Activated naive CD4-positive, alpha-beta T cell treated with anti-CD3 and anti-CD28 coated beads for 36 hours (primary cell): ENCODE measurements around the gene ATG2A. TPM values are rescaled to one million over a fixed set of nuclear protein-coding genes. Genes with fewer than 3 reads are reported as not detected.

Source experiments
- CTCF ChIA-PET: fragments of 350-600 bp; sonication (Branson Sonifier 250); formaldehyde crosslinking; loops from one replicate; lab custom pipeline; 2021; ENCODE audit warnings: antibody characterized with exemption; lab: Charles Lee
- DNase-seq: peaks from one replicate; pipeline ENCODE4 v3.0.0-alpha.2; 2020
- H3K27ac Mint-ChIP-seq: one replicate; pipeline ENCODE4 v1.8.0; 2021; ENCODE audit warnings: mild to moderate bottlenecking, mixed read lengths
- H3K27me3 Mint-ChIP-seq: one replicate; pipeline ENCODE4 v1.8.0; 2021; ENCODE audit warnings: low read depth, mixed read lengths
- H3K36me3 Mint-ChIP-seq: one replicate; pipeline ENCODE4 v1.8.0; 2021; ENCODE audit warnings: low read depth, mixed read lengths
- H3K4me1 Mint-ChIP-seq: one replicate; pipeline ENCODE4 v1.8.0; 2021; ENCODE audit warnings: low read depth, mixed read lengths
- H3K4me3 Mint-ChIP-seq: one replicate; pipeline ENCODE4 v1.8.0; 2021; ENCODE audit warnings: mild to moderate bottlenecking, moderate library complexity, mixed read lengths
- H3K9me3 Mint-ChIP-seq: one replicate; pipeline ENCODE4 v1.8.0; 2021; ENCODE audit warnings: mixed read lengths
- intact Hi-C: fragments of 100-400 bp; cut with micrococcal nuclease; formaldehyde crosslinking; loops from one replicate; pipeline ENCODE4 v1.15.1; 2023
- total RNA-seq, 2 experiments: library from RNA; stranded (reverse); gene quantifications; one replicate each; pipeline ENCODE4 v1.2.3, GENCODE V29; 2021

The ATG2A gene
- total RNA-seq, 2 experiments from 2014 or later: 15.1 to 16.3 TPM

- DNase-seq: no peak
- CTCF ChIA-PET: no interaction called here
- intact Hi-C loops: no loop called here
- no peaks in the 10 kb centered on the region for H3K27me3 Mint-ChIP-seq
- H3K4me3 Mint-ChIP-seq: no peak overlapping the region
- H3K27ac Mint-ChIP-seq: no peak overlapping the region
- H3K9me3 Mint-ChIP-seq: no peaks in the 10 kb centered on the region
- H3K4me1 Mint-ChIP-seq: peaks cover 31% of the 10 kb centered on the region
- H3K36me3 Mint-ChIP-seq: no peaks in the 10 kb centered on the region
Measured at GRCh38 chr11:64921384-64921783, 4.4 kb upstream of the ATG2A start.

DNA sequence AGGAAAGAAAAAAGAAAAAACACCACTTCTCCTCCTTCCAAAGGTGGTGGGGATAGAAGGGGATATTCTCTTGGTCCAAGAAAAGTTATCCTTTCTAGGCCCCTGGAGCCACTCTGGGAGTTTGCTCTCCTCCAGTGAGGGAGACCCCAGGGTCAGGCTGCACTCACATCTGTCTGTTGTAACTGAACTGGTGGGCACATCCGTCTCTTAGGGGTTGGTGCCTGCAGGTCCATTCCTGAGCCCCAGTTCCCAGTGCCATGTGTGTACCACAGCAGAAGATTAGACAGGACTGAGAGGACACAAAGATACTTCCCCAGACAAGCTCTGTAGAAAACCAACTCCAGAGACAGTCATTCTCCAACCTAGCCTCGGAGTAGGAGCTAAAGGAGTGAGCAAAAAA lies 3.1 kb upstream of the ATG2A start:
- CTCF ChIA-PET: no interaction called here
- Mint-ChIP-seq H3K4me3 (no peak overlapping the region), H3K27me3 (no peaks in the 10 kb centered on the region), H3K36me3 (no peaks in the 10 kb centered on the region), H3K4me1 (peaks cover 35% of the 10 kb centered on the region), H3K9me3 (no peaks in the 10 kb centered on the region), H3K27ac (no peak overlapping the region)
- no peak for DNase-seq
- intact Hi-C loops: no loop called here

DNA sequence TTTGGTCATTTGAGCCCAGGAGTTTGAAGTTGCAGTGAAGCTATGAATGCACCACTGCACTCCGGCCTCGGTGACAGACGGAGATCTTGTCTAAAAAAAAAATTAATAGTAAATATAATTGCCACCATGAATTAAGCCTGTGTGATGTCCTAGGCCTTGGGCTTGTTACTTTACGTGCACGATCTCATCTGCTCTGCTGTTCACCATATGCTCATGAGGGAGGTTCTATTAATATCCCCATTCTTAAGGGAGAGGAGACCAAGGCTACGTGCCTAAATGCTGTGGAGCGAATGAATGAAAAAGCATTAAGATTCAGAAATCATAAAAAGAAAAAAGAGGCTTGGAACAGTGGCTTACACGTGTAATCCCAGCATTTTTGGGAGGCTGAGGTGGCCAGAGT lies 2.6 kb upstream of the ATG2A start:
- H3K4me1 Mint-ChIP-seq: peaks cover 33% of the 10 kb centered on the region
- intact Hi-C loops: loop anchor here (5.0 kb wide), 1 partner anchor 163 kb away; the partner anchor contains the start of genes CDCA5 and ZFPL1
- H3K27me3 Mint-ChIP-seq: no peaks in the 10 kb centered on the region
- H3K36me3 Mint-ChIP-seq: no peaks in the 10 kb centered on the region
- no peak for DNase-seq
- H3K9me3 Mint-ChIP-seq: no peaks in the 10 kb centered on the region
- H3K4me3 Mint-ChIP-seq: no peak overlapping the region
- H3K27ac Mint-ChIP-seq: no peak overlapping the region
- CTCF ChIA-PET: no interaction called here

GRCh38 chr11:64918017-64918416 lies 1.0 kb upstream of the ATG2A start:
- peak; percentile 36 for DNase-seq
- intact Hi-C loops: loop anchor here (1.0 to 5.0 kb wide), 2 partner anchors 90 to 164 kb away; partner anchors contain the start of genes CDCA5 and ZFPL1
- Mint-ChIP-seq H3K9me3 (no peaks in the 10 kb centered on the region), H3K27ac (peak overlapping the region; percentile 81), H3K4me1 (peaks cover 25% of the 10 kb centered on the region), H3K4me3 (peak overlapping the region; percentile 87), H3K36me3 (no peaks in the 10 kb centered on the region), H3K27me3 (no peaks in the 10 kb centered on the region)
- CTCF ChIA-PET: interaction anchor here (0.6 to 1.0 kb wide), 4 partner anchors 13 to 71 kb away, joined by 3 to 4 read pairs (median 3); no protein-coding TSS in a partner anchor

DNA sequence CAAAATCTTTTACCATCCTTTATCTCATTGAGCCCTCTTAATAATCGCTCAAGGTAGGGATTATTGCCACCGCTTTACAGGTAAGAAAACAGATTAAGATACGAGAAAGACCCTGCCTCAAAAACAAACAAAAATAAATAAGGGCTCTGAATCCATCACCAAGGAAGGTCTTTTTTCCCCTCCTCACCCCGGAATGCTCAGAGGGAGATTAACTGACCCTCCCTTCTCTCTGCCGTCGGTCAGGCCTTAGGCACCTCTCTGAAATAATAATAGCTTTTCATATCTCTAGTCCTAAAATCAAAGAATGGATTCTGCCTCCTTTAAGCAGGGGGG lies 620 bp upstream of the ATG2A start:
- no peaks in the 10 kb centered on the region for H3K27me3 Mint-ChIP-seq
- peaks cover under 1% of the 10 kb centered on the region for H3K36me3 Mint-ChIP-seq
- CTCF ChIA-PET: interaction anchor here (0.6 to 1.0 kb wide), 3 partner anchors 13 to 70 kb away, joined by 3 to 4 read pairs (median 3); no protein-coding TSS in a partner anchor

GRCh38 chr11:64916040-64916774 lies 802 bp downstream of the ATG2A start:
- Mint-ChIP-seq H3K27ac (peak overlapping the region; percentile 63), H3K27me3 (no peaks in the 10 kb centered on the region), H3K36me3 (peaks cover 5% of the 10 kb centered on the region), H3K4me1 (peaks cover 25% of the 10 kb centered on the region), H3K9me3 (no peaks in the 10 kb centered on the region), H3K4me3 (peak overlapping the region; percentile 87)
- DNase-seq: peak; percentile 33
- intact Hi-C loops: loop anchor here (2.0 to 5.0 kb wide), 5 partner anchors 37 to 201 kb away; partner anchors contain the start of genes CDCA5, EHD1, SF1 and ZFPL1
- CTCF ChIA-PET: no interaction called here

More for the DNA sequence above, 620 bp upstream of the ATG2A start:
- no peak for DNase-seq
- Mint-ChIP-seq H3K4me1 (peaks cover 25% of the 10 kb centered on the region), H3K27ac (peak overlapping the region; percentile 81), H3K4me3 (peak overlapping the region; percentile 87), H3K9me3 (no peaks in the 10 kb centered on the region)
- intact Hi-C loops: loop anchor here (1.0 to 5.0 kb wide), 9 partner anchors 8 to 199 kb away; partner anchors contain the start of genes ARL2, CDCA5, EHD1 and SF1

DNA sequence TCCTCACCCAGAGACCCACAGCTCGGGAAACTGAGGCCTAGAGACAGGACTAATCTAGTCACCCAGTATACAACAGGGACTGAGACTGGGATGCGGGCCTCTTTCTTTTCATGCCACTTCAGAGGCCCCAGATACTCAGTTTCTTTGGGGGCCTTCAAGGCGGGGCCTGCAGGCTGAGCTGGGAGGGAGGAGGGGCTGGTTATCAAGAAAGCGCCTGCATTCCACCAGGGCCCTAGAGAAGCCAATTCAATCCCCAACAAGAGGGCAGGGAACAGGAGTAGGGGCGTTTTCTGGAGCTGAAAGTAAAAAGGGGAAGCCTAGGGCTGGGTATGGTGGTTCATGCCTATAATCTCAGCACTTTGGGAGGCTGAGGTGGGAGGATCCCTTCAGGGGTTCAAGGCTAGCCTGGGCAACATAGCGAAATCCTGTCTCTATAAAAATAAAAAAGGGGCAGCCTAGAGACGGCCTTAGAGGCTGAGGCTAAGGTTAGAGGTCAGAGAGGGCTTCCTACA lies 1.6 kb downstream of the ATG2A start:
- Mint-ChIP-seq H3K4me1 (peaks cover 25% of the 10 kb centered on the region), H3K4me3 (peak overlapping the region; percentile 87), H3K27ac (no peak overlapping the region), H3K36me3 (peaks cover 8% of the 10 kb centered on the region), H3K27me3 (no peaks in the 10 kb centered on the region), H3K9me3 (no peaks in the 10 kb centered on the region)
- intact Hi-C loops: loop anchor here (5.0 kb wide), 1 partner anchor 167 kb away; the partner anchor contains the start of genes CDCA5 and ZFPL1
- CTCF ChIA-PET: interaction anchor here (1.4 kb wide), 1 partner anchor 67 kb away, joined by 4 read pairs; no protein-coding TSS in a partner anchor
- DNase-seq: no peak

DNA sequence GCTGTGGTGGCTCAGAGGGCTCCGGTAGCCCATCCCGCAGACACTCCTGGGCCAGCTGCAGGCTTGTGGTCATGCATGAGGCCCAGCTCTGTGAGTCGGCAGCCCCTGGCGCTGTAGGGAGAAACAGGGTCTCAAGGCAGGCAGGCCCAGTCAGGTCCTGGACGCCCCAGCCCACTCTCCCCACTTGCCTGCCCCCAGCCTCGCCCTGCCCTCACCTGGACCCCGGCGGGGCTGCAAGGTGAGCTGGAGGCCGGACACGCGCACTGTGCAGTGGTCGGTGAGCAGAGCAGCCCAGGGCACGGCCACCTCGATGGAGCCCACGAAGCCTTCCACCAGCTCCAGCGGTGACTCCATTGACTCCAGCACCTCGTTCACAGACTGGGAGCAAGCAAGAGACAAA lies 2.9 kb downstream of the ATG2A start:
- intact Hi-C loops: no loop called here
- Mint-ChIP-seq H3K27me3 (no peaks in the 10 kb centered on the region), H3K4me3 (no peak overlapping the region), H3K4me1 (peaks cover 25% of the 10 kb centered on the region), H3K9me3 (no peaks in the 10 kb centered on the region), H3K36me3 (peaks cover 8% of the 10 kb centered on the region), H3K27ac (no peak overlapping the region)
- no peak for DNase-seq
- CTCF ChIA-PET: interaction anchor here (1.4 kb wide), 1 partner anchor 66 kb away, joined by 4 read pairs; no protein-coding TSS in a partner anchor

- H3K27me3 Mint-ChIP-seq: no peaks in the 10 kb centered on the region
- peaks cover 8% of the 10 kb centered on the region for H3K36me3 Mint-ChIP-seq
- no peak overlapping the region for H3K27ac Mint-ChIP-seq
- DNase-seq: no peak
- peaks cover 25% of the 10 kb centered on the region for H3K4me1 Mint-ChIP-seq
- no peak overlapping the region for H3K4me3 Mint-ChIP-seq
- CTCF ChIA-PET: no interaction called here
- intact Hi-C loops: no loop called here
- H3K9me3 Mint-ChIP-seq: no peaks in the 10 kb centered on the region
Measured at GRCh38 chr11:64913171-64913727, 3.8 kb downstream of the ATG2A start.

GRCh38 chr11:64911689-64912088 lies 5.3 kb downstream of the ATG2A start:
- peaks cover 12% of the 10 kb centered on the region for H3K36me3 Mint-ChIP-seq
- no peak overlapping the region for H3K4me3 Mint-ChIP-seq
- H3K9me3 Mint-ChIP-seq: no peaks in the 10 kb centered on the region
- peaks cover 15% of the 10 kb centered on the region for H3K4me1 Mint-ChIP-seq
- H3K27ac Mint-ChIP-seq: peak overlapping the region; percentile 36
- no peak for DNase-seq
- CTCF ChIA-PET: interaction anchor here (1.1 kb wide), 1 partner anchor 52 kb away, joined by 3 read pairs; no protein-coding TSS in a partner anchor
- intact Hi-C loops: no loop called here
- no peaks in the 10 kb centered on the region for H3K27me3 Mint-ChIP-seq

GRCh38 chr11:64911142-64911541 lies 5.9 kb downstream of the ATG2A start:
- intact Hi-C loops: no loop called here
- no peak for DNase-seq
- H3K27me3 Mint-ChIP-seq: no peaks in the 10 kb centered on the region
- no peaks in the 10 kb centered on the region for H3K9me3 Mint-ChIP-seq
- CTCF ChIA-PET: no interaction called here
- peaks cover 12% of the 10 kb centered on the region for H3K36me3 Mint-ChIP-seq
- no peak overlapping the region for H3K27ac Mint-ChIP-seq
- peaks cover 11% of the 10 kb centered on the region for H3K4me1 Mint-ChIP-seq
- H3K4me3 Mint-ChIP-seq: no peak overlapping the region

- DNase-seq: no peak
- H3K4me3 Mint-ChIP-seq: no peak overlapping the region
- CTCF ChIA-PET: no interaction called here
- H3K27ac Mint-ChIP-seq: no peak overlapping the region
- H3K27me3 Mint-ChIP-seq: no peaks in the 10 kb centered on the region
- H3K36me3 Mint-ChIP-seq: peaks cover 12% of the 10 kb centered on the region
- intact Hi-C loops: no loop called here
- peaks cover 5% of the 10 kb centered on the region for H3K4me1 Mint-ChIP-seq
- H3K9me3 Mint-ChIP-seq: no peaks in the 10 kb centered on the region
Measured at GRCh38 chr11:64910451-64911093, 6.4 kb downstream of the ATG2A start.
